Neural progenitor cell (in vitro differentiated cells): Measurements from ENCODE around the gene PIRT. TPM values are rescaled to one million over a fixed set of nuclear protein-coding genes. Genes with fewer than 3 reads are reported as not detected.

Experiments
- DNase-seq: peaks from one replicate; pipeline ENCODE4 v3.0.0-alpha.2; 2016; ENCODE audit warnings: low spot score
- H2AFZ ChIP-seq: fragments of 200-600 bp; sonication (generic); replicated peaks from 2 replicates; pipeline ENCODE4 v1.6.1; 2016; ENCODE audit warnings: antibody characterized with exemption
- H3F3A ChIP-seq: fragments of 200-600 bp; sonication (generic); 2 replicates; pipeline ENCODE4 v1.6.1; 2016; ENCODE audit warnings: antibody characterized with exemption, low read depth
- H3K27ac ChIP-seq: fragments of 200-600 bp; sonication (generic); 2 replicates; pipeline ENCODE4 v1.5.1; 2016; ENCODE audit warnings: mild to moderate bottlenecking
- H3K27me3 ChIP-seq: fragments of 200-600 bp; sonication (generic); 2 replicates; pipeline ENCODE4 v1.6.1; 2016; ENCODE audit warnings: mild to moderate bottlenecking, moderate library complexity
- H3K36me3 ChIP-seq: fragments of 200-600 bp; sonication (generic); 2 replicates; pipeline ENCODE4 v1.5.1; 2016
- H3K4me1 ChIP-seq: fragments of 200-600 bp; sonication (generic); 2 replicates; pipeline ENCODE4 v1.6.1; 2016; ENCODE audit warnings: mixed run types
- H3K4me2 ChIP-seq: fragments of 200-600 bp; sonication (generic); 2 replicates; pipeline ENCODE4 v1.6.1; 2016
- H3K4me3 ChIP-seq: fragments of 200-600 bp; sonication (generic); 2 replicates; pipeline ENCODE4 v1.5.1; 2016
- H3K79me2 ChIP-seq: fragments of 200-600 bp; sonication (generic); 2 replicates; pipeline ENCODE4 v1.6.1; 2016; ENCODE audit warnings: low read depth
- H3K9ac ChIP-seq: fragments of 200-600 bp; sonication (generic); 2 replicates; pipeline ENCODE4 v1.6.1; 2016
- H3K9me3 ChIP-seq: fragments of 200-600 bp; sonication (generic); 2 replicates; pipeline ENCODE4 v1.5.1; 2016; ENCODE audit warnings: low read depth
- H4K20me1 ChIP-seq: fragments of 200-600 bp; sonication (generic); 2 replicates; pipeline ENCODE4 v1.6.1; 2016; ENCODE audit warnings: low read depth
- H3K27ac Mint-ChIP-seq: 3 replicates; pipeline ENCODE4 v1.8.0; 2021; ENCODE audit warnings: mixed read lengths
- H3K27me3 Mint-ChIP-seq: 2 replicates; pipeline ENCODE4 v1.8.0; 2022; ENCODE audit warnings: low read depth, mild to moderate bottlenecking, inconsistent platforms, moderate library complexity, mixed read lengths; ENCODE audit not compliant: insufficient read depth
- H3K36me3 Mint-ChIP-seq: 3 replicates; pipeline ENCODE4 v1.8.0; 2021; ENCODE audit warnings: mixed read lengths
- H3K4me1 Mint-ChIP-seq: 3 replicates; pipeline ENCODE4 v1.8.0; 2021; ENCODE audit warnings: mixed read lengths
- H3K4me3 Mint-ChIP-seq: 3 replicates; pipeline ENCODE4 v1.8.0; 2021; ENCODE audit warnings: mild to moderate bottlenecking, moderate library complexity, mixed read lengths
- H3K9me3 Mint-ChIP-seq: 3 replicates; pipeline ENCODE4 v1.8.0; 2020; ENCODE audit warnings: mixed read lengths
- CTCF ChIP-seq: fragments of 200-600 bp; sonication (generic); IDR thresholded peaks from 2 replicates; pipeline ENCODE4 v1.5.1; 2017; ENCODE audit warnings: antibody characterized with exemption, mild to moderate bottlenecking
- EZH2 ChIP-seq: fragments of 200-600 bp; sonication (generic); IDR thresholded peaks from 2 replicates; pipeline ENCODE4 v1.6.1; 2017; ENCODE audit warnings: antibody characterized with exemption, mild to moderate bottlenecking, moderate library complexity
- EZH2phosphoT487 ChIP-seq: fragments of 200-600 bp; sonication (generic); IDR thresholded peaks from 2 replicates; pipeline ENCODE4 v1.6.1; 2017; ENCODE audit warnings: antibody characterized with exemption
- total RNA-seq: library from RNA; depleted of rRNA; stranded (reverse); fragments of >200 nt; gene quantifications from 2 replicates; pipeline ENCODE4 v1.2.3, GENCODE V29; 2015; ENCODE audit warnings: low replicate concordance

PIRT gene
- total RNA-seq, 1 donor from 2014 or later, result not detected

GRCh38 chr17:10799407-10799806 lies 38.5 kb downstream of the PIRT start:
- Histone ChIP-seq H3K9ac (no peak overlapping the region), H3K4me2 (no peak overlapping the region), H3K4me1 (peaks cover 4% of the 10 kb centered on the region), H3K27me3 (no peaks in the 10 kb centered on the region), H4K20me1 (no peaks in the 10 kb centered on the region), H3F3A (no peaks in the 10 kb centered on the region), H3K79me2 (no peaks in the 10 kb centered on the region), H3K4me3 (no peak overlapping the region), H3K9me3 (no peaks in the 10 kb centered on the region), H2AFZ (no peak overlapping the region), H3K36me3 (no peaks in the 10 kb centered on the region), H3K27ac (no peak overlapping the region)
- H3K4me1 Mint-ChIP-seq, result peaks cover 3% of the 10 kb centered on the region
- H3K27me3 Mint-ChIP-seq, result no peaks in the 10 kb centered on the region
- H3K36me3 Mint-ChIP-seq, result no peaks in the 10 kb centered on the region
- H3K9me3 Mint-ChIP-seq, result no peaks in the 10 kb centered on the region
- TF ChIP-seq EZH2phosphoT487 (no peak), CTCF (no peak), EZH2 (no peak)
- H3K4me3 Mint-ChIP-seq, result no peak overlapping the region
- DNase-seq, result no peak
- no peak overlapping the region for H3K27ac Mint-ChIP-seq

GRCh38 chr17:10798910-10799309 lies 39.0 kb downstream of the PIRT start:
- Mint-ChIP-seq H3K27ac (no peak overlapping the region), H3K36me3 (no peaks in the 10 kb centered on the region), H3K4me1 (peaks cover 2% of the 10 kb centered on the region), H3K4me3 (no peak overlapping the region), H3K9me3 (no peaks in the 10 kb centered on the region), H3K27me3 (no peaks in the 10 kb centered on the region)
- Histone ChIP-seq H3K27ac (no peak overlapping the region), H3K79me2 (no peaks in the 10 kb centered on the region), H3K4me1 (no peaks in the 10 kb centered on the region), H4K20me1 (no peaks in the 10 kb centered on the region), H2AFZ (no peak overlapping the region), H3K36me3 (no peaks in the 10 kb centered on the region), H3K9me3 (no peaks in the 10 kb centered on the region), H3K9ac (no peak overlapping the region), H3K4me2 (no peak overlapping the region), H3K27me3 (no peaks in the 10 kb centered on the region), H3F3A (no peaks in the 10 kb centered on the region), H3K4me3 (no peak overlapping the region)
- no peak for TF ChIP-seq EZH2
- no peak for TF ChIP-seq CTCF
- TF ChIP-seq EZH2phosphoT487, result no peak
- no peak for DNase-seq

GRCh38 chr17:10798332-10798749 lies 39.5 kb downstream of the PIRT start:
- no peaks in the 10 kb centered on the region for H3K9me3 ChIP-seq
- no peaks in the 10 kb centered on the region for H4K20me1 ChIP-seq
- DNase-seq, result no peak
- no peak overlapping the region for H3K4me3 Mint-ChIP-seq
- H3K79me2 ChIP-seq, result no peaks in the 10 kb centered on the region
- H3K27ac ChIP-seq, result no peak overlapping the region
- H3K27me3 Mint-ChIP-seq, result no peaks in the 10 kb centered on the region
- TF ChIP-seq CTCF (no peak), EZH2phosphoT487 (no peak), EZH2 (no peak)
- no peaks in the 10 kb centered on the region for H3K27me3 ChIP-seq
- no peak overlapping the region for H2AFZ ChIP-seq
- no peak overlapping the region for H3K4me2 ChIP-seq
- no peaks in the 10 kb centered on the region for H3F3A ChIP-seq
- H3K4me1 ChIP-seq, result no peaks in the 10 kb centered on the region
- H3K9me3 Mint-ChIP-seq, result no peaks in the 10 kb centered on the region
- H3K9ac ChIP-seq, result no peak overlapping the region
- peaks cover 7% of the 10 kb centered on the region for H3K4me1 Mint-ChIP-seq
- H3K27ac Mint-ChIP-seq, result no peak overlapping the region
- no peaks in the 10 kb centered on the region for H3K36me3 ChIP-seq
- no peaks in the 10 kb centered on the region for H3K36me3 Mint-ChIP-seq
- H3K4me3 ChIP-seq, result no peak overlapping the region
